ENCODE results near the gene PLXNA2. TPM values are rescaled to one million over a fixed set of nuclear protein-coding genes. Genes with fewer than 3 reads are reported as not detected.

The PLXNA2 gene
- total RNA-seq, 1 donor from 2014 or later: 37.9 TPM

DNA sequence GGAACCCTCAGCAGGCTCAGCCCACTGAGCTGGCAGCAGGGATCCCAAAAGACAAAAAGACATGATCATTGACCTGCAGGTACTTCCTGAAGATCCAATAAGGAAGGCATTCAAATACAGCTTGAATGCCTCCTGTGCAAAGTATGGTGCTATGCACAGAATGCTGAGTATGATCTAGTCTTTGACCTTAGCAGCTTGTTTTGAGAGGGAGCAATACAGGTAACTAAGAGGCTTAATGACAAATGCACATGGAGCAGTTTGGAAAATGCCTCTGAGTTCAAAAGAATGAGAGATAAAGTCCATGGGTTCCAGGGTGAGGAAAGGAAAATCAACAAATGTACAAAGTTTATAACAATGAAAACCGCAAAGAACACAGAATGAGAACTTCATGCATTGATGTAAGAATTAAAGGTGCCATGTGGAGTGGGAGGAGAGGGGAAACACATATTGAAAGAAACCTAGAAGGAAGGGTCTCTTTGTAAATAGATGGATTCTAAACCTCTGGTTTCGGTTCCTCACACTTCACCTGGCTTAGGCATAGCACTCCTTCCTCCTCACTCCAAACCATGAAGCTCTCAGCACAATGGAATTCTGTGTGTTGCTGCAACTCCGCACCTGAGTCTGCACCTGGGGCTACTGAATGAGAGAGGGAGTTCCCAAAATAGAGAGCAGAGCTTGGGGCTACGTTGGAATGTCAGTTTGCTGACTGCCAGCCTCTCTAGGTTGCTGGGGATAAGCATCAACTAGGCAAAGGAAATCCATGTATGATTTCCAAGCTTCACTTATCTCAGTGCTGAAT, 77.6 kb downstream of the PLXNA2 start:
- FAIRE-seq (no peak), DNase-seq (ENCODE audit: low spot score in 2 of 2) (no peak)

DNA sequence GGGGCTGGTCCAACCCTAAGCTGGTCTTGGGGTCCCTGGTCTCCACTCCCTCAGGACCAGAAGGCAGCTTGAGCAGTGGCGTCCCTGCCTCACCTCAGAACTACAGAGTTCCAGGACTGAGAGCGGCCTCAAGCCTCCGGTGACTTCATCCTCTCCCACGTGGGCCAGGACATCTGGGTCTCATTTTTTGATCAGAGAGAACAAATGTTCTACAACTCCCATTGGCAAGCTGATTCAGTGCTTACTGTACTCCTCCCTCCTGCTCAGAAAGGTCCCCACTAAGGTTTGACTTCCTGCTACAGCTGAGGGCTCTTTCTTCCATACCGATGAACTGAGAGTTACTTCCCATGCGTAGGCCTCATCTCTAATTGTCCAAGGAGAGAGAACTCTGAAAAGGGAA, 78.5 kb downstream of the PLXNA2 start:
- FAIRE-seq (no peak), DNase-seq (ENCODE audit: low spot score in 2 of 2) (no peak)

DNA sequence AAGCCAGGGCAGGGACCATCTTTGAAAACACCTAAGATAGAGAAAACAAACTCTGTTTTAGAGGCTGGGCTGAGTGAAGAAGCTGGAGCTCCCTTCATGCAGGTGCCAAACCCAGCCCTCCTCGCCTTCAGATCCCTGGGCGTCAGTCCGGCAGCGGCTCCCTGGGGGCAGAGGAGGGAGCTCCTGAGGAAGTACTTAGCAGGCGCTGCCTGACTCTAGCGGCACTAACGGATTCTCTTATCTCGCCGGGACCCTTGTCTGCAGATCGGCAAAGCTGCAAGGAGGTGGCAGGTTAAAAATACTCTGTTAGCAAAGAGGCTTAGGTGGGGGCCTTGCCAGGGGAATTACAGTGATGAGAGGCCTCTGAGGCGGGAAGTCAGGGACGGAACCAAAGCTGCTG, 79.6 kb downstream of the PLXNA2 start:
- FAIRE-seq: no peak
- DNase-seq (ENCODE audit: low spot score in 2 of 2): no peak

DNA sequence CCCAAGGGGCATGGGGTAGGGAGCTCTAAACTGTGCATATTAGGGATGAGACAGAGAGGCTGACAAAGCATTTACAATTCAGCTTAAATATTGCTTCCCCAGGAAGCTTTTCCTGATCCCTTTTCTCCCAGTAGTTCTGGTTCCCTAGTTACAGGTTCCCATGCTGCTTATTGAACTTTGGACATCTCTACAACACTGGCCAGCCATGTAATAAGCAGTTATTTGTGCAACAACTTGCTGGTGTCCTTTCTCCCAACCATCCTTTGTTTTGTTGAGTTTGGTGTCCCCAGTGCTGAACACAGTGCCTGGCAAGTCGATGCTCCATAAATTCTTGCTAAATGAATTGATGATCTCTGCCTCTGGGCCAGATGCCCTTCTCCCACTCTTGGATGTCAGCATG, 80.6 kb downstream of the PLXNA2 start:
- DNase-seq (ENCODE audit: low spot score in 2 of 2) (no peak), FAIRE-seq (no peak)

DNA sequence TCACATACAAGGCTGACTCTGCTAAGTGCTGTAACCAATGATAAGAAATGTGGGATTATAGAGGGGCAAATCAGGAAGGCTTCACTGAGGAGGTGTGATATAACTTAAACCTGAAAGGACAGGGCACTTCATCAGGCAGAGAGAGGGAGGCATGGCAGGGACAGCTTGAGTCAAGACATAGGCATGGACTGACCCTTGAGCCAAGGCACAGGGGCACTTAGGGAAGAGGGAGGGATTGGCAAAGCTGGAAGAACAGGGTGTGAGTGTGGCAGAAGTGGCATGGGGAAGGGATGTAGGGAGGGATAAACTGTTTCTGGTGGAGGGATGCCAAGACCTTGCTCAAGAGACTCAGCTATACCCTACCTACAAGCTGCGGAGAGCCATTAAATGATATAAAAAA, 81.3 kb downstream of the PLXNA2 start:
- DNase-seq (ENCODE audit: low spot score in 2 of 2) (no peak), FAIRE-seq (no peak)

DNA sequence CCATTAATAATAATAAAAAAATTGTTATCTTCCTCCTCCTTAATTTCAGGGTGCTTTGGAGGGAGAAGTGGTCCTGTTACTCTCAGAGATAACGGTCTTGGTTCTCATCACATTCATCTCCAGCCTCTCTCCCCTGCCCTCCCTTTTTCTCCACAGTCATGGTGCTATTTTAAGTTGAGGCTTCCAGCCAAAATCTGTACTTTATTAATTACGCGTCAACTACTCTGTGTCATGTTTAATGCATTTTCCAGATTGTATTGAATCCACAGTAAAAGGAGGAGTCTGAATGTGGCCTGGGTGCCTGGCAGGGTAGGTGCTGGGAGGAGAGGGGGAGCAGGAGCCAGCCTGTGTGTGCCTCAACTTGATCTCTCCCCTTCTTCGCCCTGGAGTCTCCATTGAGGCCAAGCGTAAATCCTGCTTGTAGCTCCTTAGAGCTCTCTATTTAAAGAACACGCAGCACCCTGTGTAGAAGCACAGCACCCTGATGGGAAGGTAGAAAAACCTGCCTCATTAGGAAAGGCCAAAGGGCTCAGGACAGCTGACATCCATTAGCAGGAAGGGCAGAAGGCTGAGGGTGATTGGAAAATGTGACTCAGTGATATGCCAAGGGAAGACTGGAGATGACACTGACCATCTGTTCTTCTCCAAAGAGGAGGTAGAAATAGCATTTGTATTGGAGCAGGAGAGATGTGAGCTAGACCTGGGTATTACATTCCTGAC, 82.4 kb downstream of the PLXNA2 start:
- FAIRE-seq: no peak

DNA sequence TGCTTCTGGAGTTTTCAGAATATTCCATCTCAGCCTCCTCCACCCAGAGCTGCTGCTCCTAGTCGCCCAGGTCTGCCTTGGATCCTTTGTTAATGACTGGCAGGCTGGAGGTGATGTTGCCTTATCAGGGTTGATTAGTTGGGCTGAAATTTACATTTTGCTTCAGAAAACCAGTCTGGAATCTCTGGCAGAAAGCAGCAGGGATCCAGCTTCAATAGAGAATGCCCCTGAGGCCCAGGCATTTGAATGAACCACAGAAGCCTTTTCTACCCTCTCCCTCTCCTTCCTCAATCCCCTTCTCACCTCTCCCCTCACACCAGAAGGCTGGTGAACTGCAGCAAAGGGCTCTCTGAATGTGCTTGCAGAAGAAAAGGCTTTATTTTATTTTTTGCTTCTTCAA, 83.2 kb downstream of the PLXNA2 start:
- DNase-seq (ENCODE audit: low spot score in 2 of 2): no peak
- FAIRE-seq: no peak

More for the DNA sequence above, 82.4 kb downstream of the PLXNA2 start:
- DNase-seq (ENCODE audit: low spot score in 2 of 2): no peak

DNA sequence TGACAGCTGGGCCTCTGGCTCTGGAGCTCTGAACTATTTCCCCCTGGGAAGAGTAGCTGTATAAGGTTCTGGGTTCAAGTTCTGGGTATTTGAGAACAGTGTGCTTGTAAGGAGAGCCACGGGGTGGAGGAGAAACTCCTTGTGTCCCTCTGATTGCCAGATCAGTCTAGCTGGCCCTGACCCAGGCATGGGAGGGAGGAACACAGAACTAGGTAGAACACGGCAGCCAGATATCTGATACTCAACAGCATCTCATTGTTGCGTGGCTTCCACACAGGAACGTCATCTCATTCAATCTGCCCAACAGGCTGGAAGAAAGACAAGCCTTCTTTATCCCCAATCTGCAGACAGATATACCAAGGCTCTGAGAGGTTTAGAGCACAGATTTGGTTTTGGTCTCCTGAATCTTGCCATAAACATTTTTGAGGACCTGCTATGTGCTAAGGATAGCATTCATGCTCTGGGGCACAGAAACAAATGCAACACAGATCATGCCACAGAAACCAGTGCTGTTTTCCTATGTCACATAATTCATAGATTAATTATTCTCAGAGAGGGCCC, 83.8 kb downstream of the PLXNA2 start:
- no peak for DNase-seq (ENCODE audit: low spot score in 2 of 2)
- FAIRE-seq: no peak

DNA sequence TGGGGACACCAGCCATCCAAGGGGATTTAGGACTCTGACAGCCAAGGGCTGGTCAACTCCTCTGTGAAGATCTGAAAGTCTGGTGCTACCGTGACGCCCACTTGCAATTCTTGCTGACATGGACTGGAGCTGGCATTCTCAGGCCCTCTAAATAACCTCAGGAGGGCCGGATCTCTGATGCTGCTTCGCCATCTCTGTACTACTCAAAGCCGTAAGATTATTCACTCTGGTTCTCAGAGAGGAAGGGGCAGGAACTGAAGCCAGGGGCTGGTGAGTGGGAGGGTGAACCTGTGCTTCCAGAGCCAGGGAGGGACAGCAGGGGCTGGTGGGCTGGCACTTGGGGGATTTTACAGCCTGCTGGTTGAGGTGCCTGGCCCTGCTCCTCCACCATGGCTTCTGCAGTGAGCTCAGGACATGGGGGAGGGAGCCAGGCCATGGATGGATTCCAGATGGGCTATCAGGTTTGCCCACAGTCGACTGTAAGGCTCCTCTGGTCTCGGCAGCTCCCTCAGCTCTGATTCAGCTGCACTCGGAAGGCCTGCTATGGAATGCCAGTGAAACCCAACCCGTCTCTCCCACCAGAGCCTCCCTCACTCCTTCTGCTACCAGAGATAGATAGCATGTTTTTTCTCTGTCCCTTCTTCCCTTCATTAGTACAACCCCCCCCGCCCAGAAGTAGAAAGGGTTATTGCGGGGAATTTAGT, 84.5 kb downstream of the PLXNA2 start:
- no peak for FAIRE-seq
- DNase-seq (ENCODE audit: low spot score in 2 of 2): no peak

DNA sequence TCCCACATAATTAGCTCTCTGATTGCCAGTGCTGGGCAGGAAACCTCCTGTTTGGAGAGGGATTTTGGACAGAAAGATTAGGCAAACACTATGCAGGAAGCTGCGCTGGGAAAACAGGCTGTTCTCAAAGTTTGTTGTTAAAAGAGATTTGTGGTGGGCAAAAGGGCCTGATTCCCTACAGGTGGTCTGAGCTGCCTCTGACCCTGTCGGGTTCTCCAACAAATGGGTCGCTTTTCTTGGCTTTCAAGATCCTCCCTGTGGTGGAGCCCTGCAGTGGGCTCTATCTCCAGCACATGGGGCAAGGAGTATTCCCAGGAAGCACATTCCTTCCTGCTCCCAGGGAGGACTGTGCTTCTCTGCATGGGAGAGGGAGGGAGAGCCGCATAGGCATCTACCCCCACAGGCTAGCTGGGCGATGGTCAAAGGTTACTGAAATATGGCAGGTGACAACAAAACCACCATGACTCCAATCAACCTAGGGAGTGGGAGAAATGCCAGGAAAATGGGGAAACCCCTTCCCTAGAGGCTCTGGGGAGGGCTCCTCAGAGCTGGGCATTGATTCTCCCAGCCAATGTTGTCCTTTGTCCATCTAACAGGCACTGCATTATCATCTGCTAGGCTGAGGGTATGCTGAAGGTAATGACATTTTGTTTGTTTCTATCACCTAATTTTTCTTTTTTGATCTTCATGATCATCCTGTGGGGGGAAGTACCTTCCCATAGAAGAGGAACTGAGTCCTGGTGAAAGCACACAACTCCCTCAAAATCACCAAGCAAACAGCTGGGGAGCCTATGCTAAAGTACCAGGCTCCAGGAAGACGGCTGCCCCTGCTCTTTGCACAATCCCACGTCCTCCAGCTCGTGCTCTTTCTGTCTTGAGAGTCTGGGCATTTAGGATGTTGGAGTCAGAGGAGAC, 85.3 kb downstream of the PLXNA2 start:
- FAIRE-seq (no peak), DNase-seq (ENCODE audit: low spot score in 2 of 2) (no peak)

DNA sequence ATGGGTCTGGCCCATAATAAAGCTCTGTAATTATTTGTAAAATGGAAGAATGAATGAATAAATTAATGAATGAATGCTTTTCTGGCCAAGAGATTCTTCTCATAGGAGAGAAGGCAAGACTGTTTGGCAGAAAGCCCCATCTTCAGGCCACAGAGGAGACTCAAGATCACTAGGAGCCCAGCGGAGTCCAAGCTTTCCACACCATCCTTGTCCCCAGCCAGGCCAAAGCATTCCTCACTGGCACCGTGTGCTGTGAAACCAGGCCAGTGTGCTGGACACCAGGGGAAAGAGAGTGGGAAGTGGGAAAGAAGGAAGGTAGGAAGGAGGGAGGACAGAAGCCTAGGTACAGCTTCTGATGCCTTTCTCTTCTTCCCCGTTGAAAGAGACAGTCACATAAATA, 86.4 kb downstream of the PLXNA2 start:
- DNase-seq (ENCODE audit: low spot score in 2 of 2): no peak
- no peak for FAIRE-seq

DNA sequence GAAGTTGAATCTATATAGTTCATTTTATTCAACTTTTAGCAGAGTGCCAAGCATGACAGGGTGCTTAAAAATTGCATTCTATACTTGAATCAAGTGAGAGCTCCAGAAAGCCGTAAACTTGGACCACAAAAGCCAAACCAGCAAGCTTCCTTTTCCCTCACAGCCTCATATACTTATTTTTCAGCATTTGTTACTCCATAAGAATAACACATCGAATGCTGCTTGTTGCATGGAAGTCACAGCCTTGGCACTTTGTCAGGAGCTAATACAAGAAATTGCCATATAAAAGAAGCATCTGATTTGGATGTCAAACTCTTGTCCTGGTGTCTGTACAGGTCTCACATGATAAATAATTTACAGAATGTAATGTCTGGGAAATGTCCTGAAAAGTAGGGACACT, 87.4 kb downstream of the PLXNA2 start:
- FAIRE-seq (no peak), DNase-seq (ENCODE audit: low spot score in 2 of 2) (no peak)

DNA sequence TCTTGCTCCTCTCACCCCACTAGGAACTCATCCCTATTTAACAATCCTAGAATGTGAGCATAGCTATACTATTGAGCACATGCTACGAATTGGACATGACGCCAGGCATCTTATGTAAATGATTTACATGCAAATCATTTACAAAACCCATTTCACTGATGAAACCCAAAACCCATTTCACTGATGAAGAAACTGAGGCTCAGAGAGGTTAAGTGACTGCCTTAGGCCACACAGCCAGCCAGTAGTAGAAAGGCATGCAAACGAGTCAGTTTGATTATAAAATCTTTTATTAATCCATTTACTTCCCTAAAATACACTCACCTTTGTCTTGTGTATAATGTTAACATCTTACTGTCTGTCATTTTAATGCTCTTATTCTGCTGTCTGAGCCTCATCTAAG, 87.9 kb downstream of the PLXNA2 start:
- no peak for DNase-seq (ENCODE audit: low spot score in 2 of 2)
- no peak for FAIRE-seq

DNA sequence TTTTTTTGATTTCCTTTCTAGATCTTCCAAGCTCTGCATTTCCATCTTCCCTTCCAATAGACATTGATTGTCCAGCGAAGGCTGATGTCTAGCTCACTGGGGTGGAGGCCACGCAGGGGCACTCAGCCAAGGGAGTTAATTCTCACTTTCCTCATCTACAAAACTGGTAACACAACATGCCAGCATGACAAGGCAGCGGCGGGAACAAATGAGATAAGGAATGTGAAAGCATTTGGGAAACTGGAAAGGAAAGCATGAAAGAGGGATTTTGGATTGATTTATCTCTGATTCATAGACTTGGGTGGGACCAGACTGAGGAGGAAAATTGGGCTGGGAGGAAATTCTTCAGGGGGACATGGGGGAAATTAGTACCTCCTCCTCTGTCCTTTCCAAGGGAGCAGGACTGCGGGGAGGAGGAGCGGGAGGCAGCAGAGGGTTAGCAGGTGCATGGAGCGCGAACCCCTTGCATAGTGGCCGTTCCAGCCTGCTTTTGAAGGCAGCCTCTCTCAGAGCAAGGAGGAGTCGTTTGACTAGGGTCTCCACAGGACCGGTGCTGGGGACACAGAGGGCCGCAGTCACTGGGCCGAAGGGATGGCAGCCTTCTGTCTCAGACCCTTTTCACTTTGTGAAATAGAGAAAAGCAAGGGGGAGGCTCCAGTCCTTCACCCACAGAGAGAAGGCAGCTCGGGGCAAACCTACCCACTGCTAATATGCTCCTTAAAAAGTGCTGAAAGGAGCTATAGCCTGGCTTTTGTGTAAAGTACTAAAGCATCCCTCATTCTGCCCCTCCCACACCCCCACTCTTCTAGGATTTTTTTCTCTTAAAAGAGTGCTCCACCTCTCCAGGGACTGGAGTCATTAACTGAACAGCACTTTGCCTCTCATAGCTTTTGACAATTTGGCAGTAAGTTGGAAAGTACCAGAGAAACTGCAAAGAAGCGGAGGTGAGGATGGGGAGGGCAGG, 89.2 kb downstream of the PLXNA2 start:
- DNase-seq (ENCODE audit: low spot score in 2 of 2) (no peak), FAIRE-seq (no peak)

DNA sequence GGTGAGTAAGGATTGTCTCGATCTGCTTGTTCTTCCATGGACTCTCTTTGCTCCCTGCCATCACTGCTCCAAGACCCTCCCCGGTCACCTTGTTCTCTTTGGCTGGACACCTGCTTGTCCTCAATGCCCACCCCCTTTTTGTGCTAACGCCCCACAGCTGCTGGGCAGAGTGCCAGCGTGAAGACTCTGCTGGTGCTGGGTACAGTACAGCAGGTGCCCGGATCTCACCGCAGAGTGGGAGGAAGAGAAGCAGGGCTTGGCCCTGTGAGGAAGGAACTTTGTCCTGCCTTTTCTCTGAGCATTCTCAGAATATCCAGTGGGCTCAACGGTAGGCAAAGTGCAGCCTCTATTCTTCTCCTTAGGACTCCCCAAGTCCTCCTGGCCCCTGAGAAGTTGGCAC, 90.1 kb downstream of the PLXNA2 start:
- no peak for FAIRE-seq
- no peak for DNase-seq (ENCODE audit: low spot score in 2 of 2)

DNA sequence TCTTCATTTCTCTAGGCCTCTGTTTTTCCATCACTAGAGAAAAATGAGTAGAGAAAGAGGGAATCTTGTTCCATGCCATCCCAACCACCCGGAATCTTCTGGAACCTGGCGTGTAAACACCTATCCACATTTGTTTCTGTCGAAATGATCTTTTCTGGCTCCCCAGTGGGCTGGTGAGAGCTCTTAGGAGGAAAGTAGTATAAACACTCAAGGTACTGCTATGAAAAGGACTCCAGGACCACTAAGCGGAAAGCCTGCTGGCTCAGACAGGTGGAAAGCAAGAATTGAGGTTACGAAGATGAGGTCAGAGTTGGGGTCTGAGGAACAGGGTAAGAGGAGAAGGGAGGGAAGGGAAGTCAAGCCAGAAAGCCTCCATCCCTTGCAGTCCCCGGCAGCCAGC, 90.8 kb downstream of the PLXNA2 start:
- FAIRE-seq: no peak

DNA sequence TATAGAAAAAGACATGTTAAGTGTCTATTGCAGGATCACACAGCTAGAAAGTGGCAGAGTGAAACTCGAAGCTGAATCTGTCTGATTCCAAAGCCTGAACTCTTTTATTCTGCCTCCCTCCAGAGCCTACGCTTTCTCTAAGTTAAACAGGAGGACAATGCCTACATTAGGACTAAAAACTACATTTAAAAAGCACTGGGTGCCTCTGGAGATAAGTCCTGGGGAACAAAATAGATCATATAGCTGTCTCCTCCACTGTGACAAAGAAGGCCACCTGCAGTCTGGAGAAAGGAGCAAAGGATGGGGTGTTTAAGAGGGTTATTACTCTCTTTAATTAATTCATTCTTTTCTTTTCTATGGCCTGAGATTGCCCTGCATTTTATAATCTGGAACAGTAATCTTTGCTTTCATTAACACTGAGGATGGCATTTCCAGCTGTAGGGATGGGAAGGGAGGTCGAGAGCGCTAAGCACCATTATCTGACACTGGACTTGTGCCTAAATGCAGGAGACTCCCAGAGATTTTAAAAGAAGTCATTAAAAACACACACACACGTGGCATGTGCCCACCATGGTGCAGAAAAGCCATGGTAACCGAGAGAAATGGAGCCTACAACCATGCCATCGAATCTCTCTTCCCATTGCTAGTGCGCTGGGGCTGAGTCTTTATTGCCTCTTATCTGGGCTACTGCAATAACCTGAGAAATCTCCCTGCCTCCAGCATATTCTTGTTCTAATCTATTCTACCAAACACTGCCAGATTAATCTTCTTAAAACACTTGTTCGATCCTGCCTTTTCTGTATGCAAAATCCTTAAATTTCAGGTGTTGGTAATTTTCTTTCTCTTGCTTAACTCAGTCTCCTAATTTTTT, 92.2 kb downstream of the PLXNA2 start:
- FAIRE-seq: no peak
- DNase-seq (ENCODE audit: low spot score in 2 of 2): no peak

More for the DNA sequence above, 90.8 kb downstream of the PLXNA2 start:
- DNase-seq (ENCODE audit: low spot score in 2 of 2): no peak

Data from frontal cortex (tissue), 4 donors.